Fibroblast of pulmonary artery (primary cell): Measurements from ENCODE around the gene RALGAPA2.

Experiments
- DNase-seq: peaks from one replicate; pipeline ENCODE4 v3.0.0-alpha.2; 2010; ENCODE audit warnings: low read depth
- H3K4me3 ChIP-seq: replicated peaks from 2 replicates; pipeline ENCODE4 v1.5.1; 2011; ENCODE audit warnings: low read depth, mild to moderate bottlenecking, control low read depth, low read length, moderate library complexity
- CTCF ChIP-seq: IDR thresholded peaks from 2 replicates; pipeline ENCODE4 v1.5.1; 2011; ENCODE audit warnings: mild to moderate bottlenecking, control low read depth, low read length, inconsistent platforms; ENCODE audit errors: missing control alignments

Gene RALGAPA2

GRCh38 chr20:20562507-20562906, 149.9 kb downstream of the RALGAPA2 start:
- no peak for DNase-seq
- no peak overlapping the region for H3K4me3 ChIP-seq
- no peak for TF ChIP-seq CTCF

DNA sequence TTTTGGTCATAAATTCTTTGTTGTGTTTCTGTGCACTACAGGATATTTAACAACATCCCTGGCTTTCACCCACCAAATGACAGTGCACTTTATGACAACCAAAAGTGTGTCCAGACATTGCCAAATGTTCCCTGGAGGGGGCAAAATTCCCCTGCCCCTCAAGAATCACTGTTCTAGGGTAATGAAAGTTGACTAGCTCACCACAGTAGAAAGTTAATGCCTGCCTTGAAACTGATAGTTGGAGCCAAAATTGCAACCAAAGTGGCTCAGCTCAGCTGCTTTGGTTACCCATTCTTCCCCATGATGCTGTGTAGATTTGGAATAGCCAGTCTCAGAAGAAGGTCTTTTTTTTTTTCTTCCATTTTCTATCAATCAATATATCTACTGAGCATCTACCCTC, 150.6 kb downstream of the RALGAPA2 start:
- DNase-seq: no peak
- no peak for TF ChIP-seq CTCF
- no peak overlapping the region for H3K4me3 ChIP-seq

DNA sequence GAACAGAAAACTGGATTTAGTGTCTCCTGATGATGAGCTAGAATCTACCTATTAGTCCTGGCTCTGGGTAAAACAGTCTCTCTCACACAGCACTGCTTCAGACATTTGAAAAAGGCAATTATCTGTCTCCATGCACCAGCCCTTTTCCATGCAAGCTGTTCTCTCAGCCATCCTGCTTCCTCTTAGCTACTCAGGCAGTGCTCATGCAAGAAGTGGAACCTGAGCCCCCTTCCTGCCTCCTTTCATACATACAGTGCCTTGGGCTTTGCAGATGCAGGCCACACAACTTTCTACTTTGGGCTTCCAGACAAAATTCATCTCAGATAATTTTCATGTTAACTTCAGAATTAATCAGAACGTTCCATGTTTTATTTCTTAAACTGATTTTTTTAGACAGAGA, 151.3 kb downstream of the RALGAPA2 start:
- DNase-seq: no peak
- H3K4me3 ChIP-seq: no peak overlapping the region
- no peak for TF ChIP-seq CTCF

DNA sequence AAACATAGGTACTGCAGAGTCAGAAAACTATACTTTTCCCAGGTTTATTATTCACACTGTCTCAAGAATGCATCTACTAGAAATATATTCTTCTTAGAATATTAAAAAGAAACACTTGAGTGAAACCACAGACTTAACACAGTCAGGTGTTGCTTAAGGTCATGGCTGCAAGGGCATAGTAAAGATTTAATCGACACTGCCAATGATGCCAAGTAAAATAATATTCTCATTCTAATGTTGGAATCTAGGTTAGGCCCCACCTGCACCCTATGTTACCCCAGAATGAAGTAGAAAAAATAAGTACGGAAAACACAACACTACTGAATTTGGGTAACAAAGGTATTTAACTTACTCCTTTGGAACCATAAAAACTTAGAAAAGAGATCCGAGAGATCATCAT, 155.0 kb downstream of the RALGAPA2 start:
- H3K4me3 ChIP-seq: no peak overlapping the region
- no peak for DNase-seq
- TF ChIP-seq CTCF: no peak

GRCh38 chr20:20555838-20556237, 156.6 kb downstream of the RALGAPA2 start:
- no peak for TF ChIP-seq CTCF
- H3K4me3 ChIP-seq: no peak overlapping the region
- no peak for DNase-seq

DNA sequence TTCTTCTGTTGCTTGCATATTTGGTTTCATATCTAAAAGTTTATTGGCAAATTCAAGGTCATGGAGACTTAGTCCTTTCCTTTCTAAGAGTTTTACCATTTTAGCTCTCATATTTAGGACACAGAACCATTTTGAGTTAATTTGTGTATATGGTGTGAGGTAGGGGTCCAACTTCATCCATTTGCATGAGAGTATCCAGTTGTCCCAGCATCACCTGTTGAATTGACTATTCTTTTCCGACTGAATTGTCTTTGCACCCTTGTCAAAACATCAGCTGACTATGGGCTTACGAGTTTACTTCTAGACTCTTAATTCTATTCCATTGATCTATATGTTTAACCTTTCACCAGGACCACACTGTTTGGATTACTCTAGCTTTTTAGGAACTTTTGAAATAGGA, 157.5 kb downstream of the RALGAPA2 start:
- H3K4me3 ChIP-seq: no peak overlapping the region
- TF ChIP-seq CTCF: no peak
- no peak for DNase-seq

- no peak for TF ChIP-seq CTCF
- no peak for DNase-seq
- no peak overlapping the region for H3K4me3 ChIP-seq
These were observed 158.9 kb downstream of the RALGAPA2 start for GRCh38 chr20:20553541-20553940.
